ENCODE results near the gene CNGA3. TPM values are rescaled to one million over a fixed set of nuclear protein-coding genes. Genes with fewer than 3 reads are reported as not detected.

The CNGA3 gene
- total RNA-seq, 6 experiments from 2014 or later: not detected

- no peak for TF ChIP-seq CTCF (IDR thresholded peaks at IDR 0.05)
- WGBS (ENCODE audit: insufficient coverage, low coverage, low lambda C conversion rate, missing lambda C conversion rate): 53% methylated on average over 7 of the region's 7 CpGs
- no peak overlapping the region for H3K27ac ChIP-seq
- H3K36me3 ChIP-seq: no peaks in the 10 kb centered on the region
- intact Hi-C loops (cut with DNase I): no loop called here
- H3K4me3 ChIP-seq: no peak overlapping the region
- ATAC-seq: no peak
- no peaks in the 10 kb centered on the region for H3K9me3 ChIP-seq
- H3K27me3 ChIP-seq: no peaks in the 10 kb centered on the region
- no peaks in the 10 kb centered on the region for H3K4me1 ChIP-seq
- no peak for DNase-seq
Observed at GRCh38 chr2:98356729-98357128, 10.5 kb downstream of the CNGA3 start.

GRCh38 chr2:98357849-98358248 is 11.6 kb downstream of the CNGA3 start:
- intact Hi-C loops (cut with DNase I): no loop called here
- DNase-seq (no peak), ATAC-seq (no peak)
- H3K9me3 ChIP-seq: no peaks in the 10 kb centered on the region
- H3K36me3 ChIP-seq: no peaks in the 10 kb centered on the region
- H3K27ac ChIP-seq: no peak overlapping the region
- no peak overlapping the region for H3K4me3 ChIP-seq
- WGBS (ENCODE audit: insufficient coverage, low coverage, low lambda C conversion rate, missing lambda C conversion rate): 39% methylated on average over 2 of the region's 3 CpGs
- no peaks in the 10 kb centered on the region for H3K4me1 ChIP-seq
- TF ChIP-seq POLR2A (IDR thresholded peaks at IDR 0.05) (no peak), CTCF (IDR thresholded peaks at IDR 0.05) (no peak)
- no peaks in the 10 kb centered on the region for H3K27me3 ChIP-seq

GRCh38 chr2:98359986-98360385 is 13.7 kb downstream of the CNGA3 start:
- TF ChIP-seq POLR2A (IDR thresholded peaks at IDR 0.05) (no peak), CTCF (IDR thresholded peaks at IDR 0.05) (no peak)
- H3K27ac ChIP-seq: no peak overlapping the region
- H3K27me3 ChIP-seq: no peaks in the 10 kb centered on the region
- DNase-seq (no peak), ATAC-seq (no peak)
- 80% methylated on average over 1 of the region's 1 CpG for WGBS (ENCODE audit: insufficient coverage, low coverage, low lambda C conversion rate, missing lambda C conversion rate)
- H3K9me3 ChIP-seq: no peaks in the 10 kb centered on the region
- no peaks in the 10 kb centered on the region for H3K36me3 ChIP-seq
- no peak overlapping the region for H3K4me3 ChIP-seq
- intact Hi-C loops (cut with DNase I): no loop called here
- H3K4me1 ChIP-seq: no peaks in the 10 kb centered on the region

- TF ChIP-seq POLR2A (IDR thresholded peaks at IDR 0.05): no peak
- no peak for TF ChIP-seq CTCF (IDR thresholded peaks at IDR 0.05)
- H3K27me3 ChIP-seq: no peaks in the 10 kb centered on the region
- no peak for ATAC-seq
- no peak overlapping the region for H3K27ac ChIP-seq
- H3K4me3 ChIP-seq: no peak overlapping the region
- DNase-seq: no peak
- WGBS (ENCODE audit: insufficient coverage, low coverage, low lambda C conversion rate, missing lambda C conversion rate): 22% methylated on average over 1 of the region's 1 CpG
- H3K9me3 ChIP-seq: no peaks in the 10 kb centered on the region
- no peaks in the 10 kb centered on the region for H3K36me3 ChIP-seq
- intact Hi-C loops (cut with DNase I): no loop called here
- no peaks in the 10 kb centered on the region for H3K4me1 ChIP-seq
Observed at GRCh38 chr2:98367721-98368120, 21.5 kb downstream of the CNGA3 start.

GRCh38 chr2:98369710-98370239 is 23.5 kb downstream of the CNGA3 start:
- TF ChIP-seq POLR2A (IDR thresholded peaks at IDR 0.05): no peak
- H3K4me1 ChIP-seq: no peaks in the 10 kb centered on the region
- no peak overlapping the region for H3K27ac ChIP-seq
- ATAC-seq (no peak), DNase-seq (no peak)
- H3K9me3 ChIP-seq: no peaks in the 10 kb centered on the region
- no peaks in the 10 kb centered on the region for H3K36me3 ChIP-seq
- WGBS (ENCODE audit: insufficient coverage, low coverage, low lambda C conversion rate, missing lambda C conversion rate): 85% methylated on average over 9 of the region's 9 CpGs
- H3K4me3 ChIP-seq: no peak overlapping the region
- H3K27me3 ChIP-seq: no peaks in the 10 kb centered on the region
- intact Hi-C loops (cut with DNase I): no loop called here
